Non-pigmented ciliary epithelial cell (primary cell): ENCODE measurements around the gene CDK18.

Experiments used
- DNase-seq: peaks from one replicate; pipeline ENCODE4 v3.0.0-alpha.2; 2010; ENCODE audit warnings: low read depth

Gene CDK18

DNA sequence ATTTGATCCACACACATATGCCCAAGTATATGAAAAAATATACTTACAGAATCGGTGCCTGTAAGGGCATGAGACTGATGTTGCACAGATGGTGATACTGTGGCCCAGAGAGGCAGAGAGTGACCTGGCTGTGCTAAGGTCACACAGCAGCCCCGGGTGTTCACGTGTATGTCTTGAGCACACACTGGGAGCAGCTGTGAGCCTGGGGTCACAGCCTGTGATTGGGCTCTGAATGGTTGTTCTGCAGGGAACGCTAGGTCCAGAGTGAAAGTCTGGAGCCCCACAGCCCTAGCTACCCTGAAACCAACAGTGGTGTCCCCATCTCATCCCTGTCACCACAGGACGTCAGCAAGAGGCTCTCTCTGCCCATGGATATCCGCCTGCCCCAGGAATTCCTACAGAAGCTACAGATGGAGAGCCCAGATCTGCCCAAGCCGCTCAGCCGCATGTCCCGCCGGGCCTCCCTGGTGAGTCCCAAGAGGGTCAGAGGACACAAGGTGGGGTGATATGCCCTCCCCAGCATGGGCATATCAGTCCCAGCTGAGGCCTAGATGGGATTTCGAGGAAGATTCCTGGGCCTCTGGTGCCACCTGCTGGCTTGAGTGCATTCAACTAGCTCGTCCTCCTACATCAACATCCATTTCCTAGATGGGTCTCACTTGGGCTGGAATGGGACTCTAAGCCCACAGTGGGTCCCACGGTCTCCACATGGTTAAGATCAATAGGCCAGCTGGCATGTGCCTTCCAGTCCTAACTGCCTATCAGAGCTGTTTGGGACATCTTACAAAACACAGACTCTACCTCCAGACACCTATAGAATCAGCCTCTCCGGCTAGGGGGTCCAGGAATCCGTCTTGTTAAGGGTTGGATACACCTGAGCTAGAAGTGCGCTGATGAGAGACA, 19.7 kb downstream of the CDK18 start:
- DNase-seq = no peak

DNA sequence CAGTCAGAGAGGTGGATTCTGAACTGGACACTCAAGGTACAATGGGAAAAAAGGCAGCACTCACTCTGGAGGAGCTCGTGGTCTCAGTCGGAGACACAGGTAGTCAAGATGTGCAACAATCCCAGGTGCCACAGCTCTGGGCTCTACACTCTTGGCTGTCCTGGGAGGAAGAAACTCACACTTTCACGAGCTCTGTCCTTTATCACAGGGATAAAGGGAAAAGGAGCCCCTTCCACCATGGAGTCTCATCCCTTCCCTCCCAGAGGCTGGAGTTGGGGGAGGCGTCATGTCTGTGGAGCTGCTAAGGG, 20.3 kb downstream of the CDK18 start:
- DNase-seq = no peak

DNA sequence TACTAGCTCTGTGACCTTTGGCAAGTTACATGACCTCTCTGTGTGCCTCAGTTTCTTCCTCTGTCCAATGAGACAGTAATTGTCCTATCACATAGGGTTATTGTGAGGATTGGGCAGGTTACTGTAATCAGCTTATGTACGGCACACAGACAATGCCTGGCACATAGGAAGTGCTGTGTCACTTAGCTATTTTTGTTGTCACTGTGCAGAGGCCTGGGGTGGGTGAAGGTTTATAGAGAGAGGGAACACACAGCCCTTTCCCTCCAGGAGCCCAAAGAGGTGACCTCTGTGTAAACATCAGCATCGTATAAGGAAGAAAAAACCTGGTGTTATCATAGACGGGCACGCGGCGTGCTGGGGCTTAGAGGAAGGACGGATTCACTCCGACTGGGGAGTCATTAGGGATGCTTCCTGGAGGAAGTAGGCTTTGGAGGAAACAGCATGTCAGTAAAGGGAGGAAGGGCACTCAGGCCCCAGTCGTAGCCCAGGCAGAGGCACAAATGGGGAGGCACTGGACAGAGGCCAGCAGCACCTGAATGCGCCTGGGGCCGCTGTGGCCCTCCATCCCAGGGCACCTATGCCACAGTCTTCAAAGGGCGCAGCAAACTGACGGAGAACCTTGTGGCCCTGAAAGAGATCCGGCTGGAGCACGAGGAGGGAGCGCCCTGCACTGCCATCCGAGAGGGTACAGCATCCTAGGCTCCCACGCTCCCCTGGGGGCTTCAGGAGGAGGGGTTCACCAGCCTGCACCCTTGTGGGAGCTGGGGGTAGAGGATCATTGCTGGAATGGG, 21.2 kb downstream of the CDK18 start:
- no peak for DNase-seq

DNA sequence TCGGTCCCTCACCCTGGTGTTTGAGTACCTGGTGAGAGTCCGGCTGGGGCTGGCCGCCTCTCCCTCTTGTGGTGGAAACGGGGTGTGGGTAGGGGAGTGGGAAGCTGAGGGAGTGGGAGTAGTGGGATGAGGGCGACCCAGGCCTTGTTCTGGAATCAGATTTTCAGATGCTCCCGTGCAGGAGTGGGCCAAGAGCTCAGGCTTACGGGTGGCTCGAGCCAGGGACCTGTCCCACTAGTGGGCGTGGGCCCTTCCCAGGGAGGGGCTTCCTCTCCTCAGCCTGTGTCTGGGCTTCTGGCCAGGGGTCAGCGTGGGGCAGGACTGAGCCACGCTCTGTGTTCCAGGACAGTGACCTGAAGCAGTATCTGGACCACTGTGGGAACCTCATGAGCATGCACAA, 22.0 kb downstream of the CDK18 start:
- DNase-seq = no peak

DNA sequence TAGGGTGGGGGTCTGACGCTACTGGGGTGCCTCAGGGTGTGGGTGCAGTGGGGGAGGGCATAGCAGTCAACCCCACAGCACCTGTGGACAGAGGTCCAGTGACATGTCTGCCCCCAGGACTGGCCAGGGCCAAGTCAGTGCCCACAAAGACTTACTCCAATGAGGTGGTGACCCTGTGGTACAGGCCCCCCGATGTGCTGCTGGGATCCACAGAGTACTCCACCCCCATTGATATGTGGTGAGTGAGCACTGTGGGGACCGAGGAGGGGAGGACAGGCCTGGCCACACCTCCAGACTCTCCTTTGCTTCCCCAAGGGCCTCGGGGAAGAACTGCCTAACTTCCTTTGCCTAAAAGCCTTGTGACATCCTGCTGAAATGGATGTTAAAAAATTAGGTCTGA, 23.5 kb downstream of the CDK18 start:
- no peak for DNase-seq

DNA sequence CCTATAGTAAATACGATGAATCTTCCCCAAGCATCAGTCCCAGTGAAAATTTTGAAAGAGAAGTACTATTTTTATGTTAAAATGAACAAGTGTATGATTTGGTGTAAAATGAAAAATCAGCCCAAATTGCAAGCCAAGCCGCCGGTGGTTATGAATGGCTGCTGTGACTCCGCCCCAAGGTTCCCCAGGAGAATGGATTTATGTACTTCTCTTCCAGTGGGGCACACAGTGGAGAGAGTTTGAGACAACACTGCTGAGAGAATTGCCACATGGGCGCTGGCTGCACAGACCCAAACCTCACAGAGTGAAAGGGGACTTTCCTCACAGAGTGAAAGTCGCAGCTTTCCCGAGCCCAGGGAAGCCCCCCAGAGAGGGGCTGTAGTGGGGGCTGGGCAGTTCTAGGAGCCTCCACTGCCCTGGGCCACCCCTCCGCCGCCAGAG, 24.0 kb downstream of the CDK18 start:
- no peak for DNase-seq

DNA sequence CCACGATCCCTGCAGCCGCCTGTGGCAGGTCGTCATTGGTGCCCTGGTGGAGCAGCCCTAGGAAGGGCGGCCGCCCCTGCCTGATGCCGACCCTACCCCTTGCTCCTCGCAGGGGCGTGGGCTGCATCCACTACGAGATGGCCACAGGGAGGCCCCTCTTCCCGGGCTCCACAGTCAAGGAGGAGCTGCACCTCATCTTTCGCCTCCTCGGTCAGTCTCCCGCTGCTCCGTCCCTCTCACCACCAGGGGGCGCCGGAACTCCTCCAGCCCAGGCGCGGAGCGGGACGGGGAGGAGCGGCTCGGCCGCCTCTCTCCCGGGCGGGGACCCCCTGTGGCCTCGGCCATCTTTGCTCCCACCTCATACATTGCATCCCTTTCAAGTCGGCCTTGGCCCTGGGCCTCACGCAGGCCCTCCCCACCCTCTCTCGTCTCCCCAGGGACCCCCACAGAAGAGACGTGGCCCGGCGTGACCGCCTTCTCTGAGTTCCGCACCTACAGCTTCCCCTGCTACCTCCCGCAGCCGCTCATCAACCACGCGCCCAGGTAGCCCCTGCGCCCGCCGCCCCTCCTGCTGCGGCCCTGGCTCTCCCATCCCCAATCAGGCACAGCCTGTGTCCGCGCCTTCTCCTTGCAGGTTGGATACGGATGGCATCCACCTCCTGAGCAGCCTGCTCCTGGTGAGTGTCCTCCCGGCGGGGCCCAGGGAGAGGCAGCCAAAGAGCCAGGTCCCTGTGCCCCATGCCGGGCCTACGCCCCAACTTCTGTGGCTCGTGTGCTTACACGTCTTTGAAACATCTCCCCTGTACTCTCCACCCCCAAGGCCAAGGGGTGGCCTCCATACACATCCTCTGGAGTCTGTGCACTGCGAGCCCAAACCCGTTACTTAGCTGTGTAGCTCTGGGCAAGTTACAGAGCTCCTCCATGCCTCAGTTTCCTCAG, 24.7 kb downstream of the CDK18 start:
- no peak for DNase-seq

DNA sequence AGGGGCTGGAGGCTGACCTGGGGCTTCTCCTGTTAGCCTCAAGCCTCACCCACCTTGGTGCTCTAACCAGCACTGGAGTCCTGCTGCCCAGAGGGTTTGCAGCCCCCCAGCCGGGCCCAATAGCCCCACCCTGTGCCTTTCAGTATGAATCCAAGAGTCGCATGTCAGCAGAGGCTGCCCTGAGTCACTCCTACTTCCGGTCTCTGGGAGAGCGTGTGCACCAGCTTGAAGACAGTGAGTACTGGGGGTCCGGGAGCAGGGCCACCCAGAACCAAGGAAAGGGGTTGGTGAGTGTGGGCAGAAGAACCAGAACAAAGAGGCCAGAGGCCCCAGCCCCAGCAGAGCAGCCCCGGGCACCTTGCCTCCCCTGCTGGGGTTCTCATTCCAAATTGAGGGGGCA, 25.6 kb downstream of the CDK18 start:
- no peak for DNase-seq

DNA sequence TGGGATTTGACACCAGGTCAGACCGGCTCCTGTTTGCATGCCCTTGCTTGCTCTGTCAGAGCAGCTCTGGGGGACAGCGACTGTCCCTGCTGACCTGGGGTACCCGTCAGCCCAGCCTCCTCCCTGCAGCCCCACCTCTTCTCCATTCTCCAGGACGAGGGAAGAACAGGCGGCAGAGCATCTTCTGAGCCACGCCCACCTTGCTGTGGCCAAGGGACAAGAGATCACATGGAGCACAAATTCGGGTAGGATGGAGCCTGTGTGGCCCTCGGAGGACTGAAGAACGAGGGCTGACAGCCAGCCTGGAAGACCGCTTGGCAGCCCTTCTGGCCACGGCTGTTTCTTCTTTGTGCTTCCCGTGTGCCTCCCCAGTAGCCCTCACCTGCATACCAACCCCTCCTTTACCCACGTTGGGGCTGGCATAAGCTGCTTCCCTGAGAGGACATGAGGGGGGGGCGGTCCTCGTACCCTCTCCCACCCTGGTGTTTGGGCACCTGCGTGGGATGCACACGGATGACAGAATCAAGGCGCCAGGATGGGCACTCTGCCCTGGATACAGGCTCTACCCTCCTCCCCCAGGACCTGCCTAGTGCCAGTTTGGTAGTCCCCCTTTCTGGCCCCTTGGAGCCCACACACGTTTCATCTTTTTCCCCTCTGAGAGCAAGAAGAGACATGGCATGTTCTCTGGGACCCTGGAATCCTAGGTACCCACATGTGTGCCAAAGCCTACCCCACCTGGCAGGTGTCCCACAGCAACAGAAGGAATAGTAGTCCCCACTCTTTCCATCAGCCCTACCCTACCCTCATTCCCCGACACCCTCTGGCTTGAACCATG, 26.9 kb downstream of the CDK18 start:
- no peak for DNase-seq

DNA sequence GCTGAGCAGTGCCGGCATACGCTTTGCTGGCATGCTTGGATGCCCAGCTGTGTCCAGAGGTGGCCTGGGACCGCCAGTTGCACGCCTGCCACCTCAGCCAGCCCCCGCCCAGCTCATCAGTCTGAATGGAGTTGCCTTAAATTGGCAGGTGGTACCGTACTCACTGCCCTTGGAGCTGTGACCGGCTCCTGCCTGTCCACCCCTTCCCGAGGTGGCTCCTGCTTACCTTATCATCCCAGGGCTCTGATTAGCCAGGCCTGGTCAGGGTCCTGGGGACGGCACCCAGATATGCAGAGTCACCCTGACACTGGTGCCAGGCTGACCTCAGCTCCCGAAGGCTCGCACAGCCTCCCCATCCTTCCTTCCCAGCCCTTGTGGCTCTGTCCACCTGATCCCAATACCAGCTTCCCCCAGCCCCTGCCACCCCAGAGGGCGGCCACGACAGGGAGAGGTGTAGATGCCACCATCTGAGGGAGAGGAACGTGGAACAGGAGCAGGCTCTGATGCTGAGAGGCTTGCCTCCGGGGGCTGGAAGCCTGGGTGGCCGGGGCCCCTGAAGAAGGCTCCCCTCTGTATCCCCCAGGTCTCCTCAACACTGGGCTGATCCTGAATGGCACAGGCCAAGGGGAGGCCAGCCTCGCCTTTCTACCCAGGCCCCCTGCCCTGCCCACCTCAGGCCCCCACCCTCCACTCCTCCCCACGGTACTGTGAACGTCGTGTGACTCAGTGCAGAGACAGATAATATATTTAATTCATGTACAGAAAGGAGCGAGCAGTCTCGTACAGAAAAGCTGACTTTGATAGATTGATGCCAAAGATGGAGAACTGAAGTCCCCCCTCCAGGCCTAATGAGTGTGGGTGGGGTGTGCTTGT, 27.8 kb downstream of the CDK18 start:
- DNase-seq = no peak

DNA sequence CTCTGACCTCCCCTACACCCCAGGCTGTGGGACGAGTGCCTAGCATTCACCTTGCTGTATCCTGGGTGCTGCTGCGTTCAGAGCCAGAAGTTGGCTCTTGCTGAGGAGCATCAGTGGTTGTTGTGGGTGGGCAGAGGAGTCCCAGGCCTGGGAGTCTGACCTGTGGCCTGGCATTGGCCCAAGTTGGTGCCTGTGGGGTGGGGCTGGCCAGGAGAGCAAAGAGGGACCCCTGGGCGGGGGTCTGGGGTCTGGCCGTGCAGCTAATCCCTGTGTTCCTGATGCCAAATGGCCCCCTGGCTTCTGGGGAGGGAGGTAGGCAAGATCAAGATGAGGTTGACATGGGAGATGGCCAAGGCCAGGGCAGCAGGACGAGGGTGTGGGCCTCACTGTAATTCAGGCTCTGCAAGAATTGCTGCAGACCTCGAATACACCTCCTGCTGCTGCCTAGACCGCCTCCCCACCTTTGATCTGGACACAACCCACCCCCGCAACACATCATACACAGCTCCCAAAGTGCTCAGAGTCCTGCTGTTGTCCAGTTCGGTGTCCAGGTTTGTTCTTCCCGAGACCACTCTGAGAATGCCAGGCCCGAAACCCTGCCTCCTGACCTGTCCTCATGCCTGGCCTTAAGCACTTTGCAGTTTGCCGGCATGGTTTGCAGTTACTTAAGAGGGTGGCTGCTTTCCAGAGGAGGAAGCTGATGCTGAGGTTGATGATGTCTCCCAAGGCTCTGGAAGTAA, 28.7 kb downstream of the CDK18 start:
- DNase-seq = no peak

DNA sequence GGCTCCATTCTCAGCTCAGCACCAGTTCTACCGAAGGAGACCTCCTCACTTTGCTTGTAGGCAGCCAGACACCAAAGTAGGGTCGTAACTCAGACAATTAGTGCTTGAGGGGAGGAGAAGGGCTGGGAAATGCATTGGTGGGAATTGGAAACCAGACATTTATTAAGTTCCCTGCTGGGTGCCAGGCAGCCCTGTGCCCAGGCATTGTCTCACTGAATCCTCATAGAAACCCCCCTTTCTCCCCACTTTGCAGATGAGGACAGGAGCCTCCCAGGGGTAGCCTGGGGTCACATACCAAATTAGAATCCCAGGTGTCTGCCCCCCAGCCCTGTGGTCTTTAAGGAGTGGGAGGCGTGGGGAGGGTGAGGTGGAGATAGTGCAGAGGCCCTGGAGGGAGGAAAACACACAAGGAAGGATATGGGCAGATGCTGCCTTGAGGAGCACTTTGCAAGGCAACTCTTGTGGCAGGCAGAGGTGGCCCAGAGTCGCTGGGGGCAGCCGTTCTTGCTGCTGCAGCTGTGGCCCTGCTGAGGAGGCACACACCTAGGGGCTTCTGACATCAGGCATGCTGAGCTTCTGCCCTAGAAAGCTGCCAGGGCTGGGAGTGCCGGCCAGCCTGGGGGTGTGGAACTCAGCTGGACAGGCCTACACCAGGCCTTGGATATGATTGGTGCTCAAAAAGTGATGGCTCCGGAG, 29.4 kb downstream of the CDK18 start:
- DNase-seq = no peak

DNA sequence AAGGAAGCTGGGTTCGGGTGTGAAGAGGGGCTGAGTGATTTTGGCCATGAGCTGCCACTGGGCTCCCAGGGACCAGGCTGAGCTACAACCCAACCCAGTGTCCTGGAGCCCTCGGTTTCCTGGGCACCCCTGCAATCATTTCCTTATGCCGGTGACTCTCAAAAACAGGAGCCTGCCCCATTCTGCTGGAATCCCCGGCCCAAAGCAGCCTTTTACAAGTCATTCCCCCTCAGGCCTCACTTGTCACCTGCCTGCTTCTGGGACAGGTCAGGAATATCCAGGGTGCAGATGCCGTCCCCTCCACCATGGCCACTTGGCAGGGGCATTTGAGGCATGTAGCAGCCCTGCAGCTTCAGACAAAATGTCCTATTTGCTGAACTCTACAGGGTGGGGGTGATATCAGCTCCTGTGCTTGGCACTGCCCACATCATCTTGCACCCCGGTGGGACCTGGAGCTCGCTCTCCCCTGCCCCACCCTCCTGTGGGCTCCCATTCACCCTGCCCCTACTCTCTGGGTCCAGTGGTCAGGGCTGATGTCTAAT, 30.0 kb downstream of the CDK18 start:
- DNase-seq = no peak

DNA sequence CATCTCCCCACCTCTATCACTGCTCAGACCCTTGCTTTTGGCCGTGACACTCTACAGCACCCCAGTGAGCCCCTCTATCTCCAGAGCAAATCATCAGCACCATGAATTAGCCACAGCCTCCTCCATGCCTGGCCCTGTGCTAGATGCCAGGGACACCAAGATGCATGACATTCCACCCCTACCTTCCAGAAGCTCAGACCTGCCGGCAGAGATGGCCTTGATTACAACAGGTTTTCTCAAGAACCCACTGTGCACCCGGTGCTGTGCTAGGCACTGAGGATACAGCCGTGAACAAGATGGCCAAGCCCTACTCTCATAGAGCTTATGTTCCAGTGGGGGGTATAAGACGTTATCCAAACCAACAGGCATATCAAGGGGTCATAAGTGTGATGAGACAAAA, 30.6 kb downstream of the CDK18 start:
- no peak for DNase-seq

DNA sequence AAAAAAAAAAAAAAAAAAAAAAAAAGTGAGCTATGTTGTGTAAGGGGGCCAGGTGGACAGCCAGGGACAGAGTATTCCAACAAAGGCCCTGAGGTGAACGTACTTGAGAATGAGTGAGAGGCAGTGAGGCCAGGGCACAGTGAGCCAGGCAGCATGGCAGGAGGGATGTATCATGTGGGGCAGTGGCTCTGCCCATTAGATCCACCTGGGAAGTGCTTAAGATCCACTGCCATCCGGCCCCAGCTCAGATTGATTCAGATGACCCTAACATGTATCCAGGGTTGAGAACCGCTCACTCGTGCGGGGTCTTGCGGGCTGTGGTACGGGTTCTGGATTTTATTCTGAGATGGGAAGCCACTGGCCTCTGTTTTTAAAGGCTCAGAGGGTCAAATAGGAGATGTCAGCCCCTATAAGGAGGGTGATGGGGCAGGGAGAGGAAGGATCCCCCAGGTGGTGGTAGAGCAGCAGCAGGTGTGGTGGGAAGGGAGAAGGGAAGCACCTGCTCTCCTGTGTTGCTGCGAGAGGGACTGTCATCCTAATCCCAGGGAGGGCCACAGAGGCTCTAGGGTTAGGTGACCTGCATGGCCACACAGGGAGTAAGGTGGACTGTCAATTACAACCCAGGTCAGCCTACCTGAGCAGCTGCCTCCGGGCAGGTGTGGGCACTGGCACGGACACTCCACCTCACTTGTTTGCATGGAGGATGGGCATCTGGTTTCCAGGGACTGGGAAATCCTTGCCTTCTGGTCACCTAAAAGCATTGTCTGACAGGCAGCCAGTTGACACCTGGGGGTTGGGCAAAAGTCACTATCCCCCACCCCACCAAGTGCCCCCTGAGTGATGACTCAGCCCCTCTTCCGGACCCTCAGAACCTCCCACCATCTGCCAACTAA, 31.6 kb downstream of the CDK18 start:
- no peak for DNase-seq

DNA sequence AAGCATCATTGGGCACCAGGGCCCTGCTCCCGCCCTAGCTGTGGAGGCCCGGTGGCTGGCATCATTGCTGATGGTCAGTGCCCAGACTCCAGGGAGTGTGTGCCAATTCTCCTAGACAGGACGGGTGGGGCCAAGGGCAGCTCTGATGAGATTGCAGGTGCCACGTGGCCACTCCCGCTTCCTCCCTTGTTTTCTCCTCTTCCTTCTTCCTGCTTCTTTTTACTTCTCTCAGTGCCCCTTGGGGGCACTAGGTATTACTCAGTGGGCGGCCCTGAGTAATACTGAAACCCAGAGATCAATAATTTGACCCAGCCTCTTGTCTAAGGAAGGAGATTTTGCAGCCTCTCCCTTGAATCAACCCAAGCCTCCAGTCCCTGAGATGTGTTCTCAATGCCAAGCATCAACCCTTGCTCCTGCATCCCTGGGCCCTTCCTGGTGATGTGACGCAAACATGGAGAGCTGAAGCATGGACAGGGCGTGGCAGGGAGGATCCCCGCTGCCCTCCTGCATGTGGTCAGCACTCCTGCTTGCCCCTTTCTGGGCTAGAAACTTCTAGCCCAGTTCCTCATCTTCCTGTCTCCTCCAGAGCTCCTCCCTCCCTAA, 32.4 kb downstream of the CDK18 start:
- DNase-seq = no peak

DNA sequence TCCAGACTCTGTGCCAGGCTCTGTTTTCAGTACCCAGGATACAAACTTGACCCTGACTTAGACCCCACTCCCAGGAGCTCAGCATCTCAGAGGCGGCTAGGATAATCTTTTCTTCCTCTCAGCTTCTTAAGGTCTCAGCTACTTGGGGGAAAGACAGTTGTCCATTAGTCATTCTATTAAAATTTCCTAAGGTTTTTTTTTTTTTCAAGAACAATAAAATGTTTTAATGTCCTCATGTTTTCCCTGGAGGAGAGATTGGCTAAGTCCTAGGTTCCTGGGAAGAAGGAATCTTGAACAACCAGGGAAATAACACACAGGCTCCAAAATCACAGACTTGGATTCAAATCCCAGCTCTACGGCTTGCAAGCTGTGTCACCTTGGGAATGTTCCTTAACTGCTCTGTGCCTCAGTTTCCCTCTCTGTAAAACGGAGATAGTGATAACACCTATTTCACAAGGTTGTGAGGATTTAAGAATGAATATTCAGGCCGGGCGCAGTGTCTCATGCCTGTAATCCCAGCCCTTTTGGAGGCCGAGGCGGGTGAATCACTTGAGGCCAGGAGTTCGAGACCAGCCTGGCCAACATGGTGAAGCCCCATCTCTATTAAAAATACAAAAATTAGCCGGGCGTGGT, 33.0 kb downstream of the CDK18 start:
- no peak for DNase-seq
